Thyroid gland (tissue), 4 donors: ENCODE results near the gene LY6G5B.

Experiments
- CTCF ChIP-seq, 6 experiments: fragments of 200-600 bp in 3 of 6; fragments of 450-650 bp in 3 of 6; sonication (generic) in 3 of 6; IDR thresholded peaks; one replicate each; pipeline ENCODE4 v1.5.1; 2016 to 2019; ENCODE audit warnings: antibody characterized with exemption in 6 of 6, mild to moderate bottlenecking in 2 of 6, inconsistent platforms in 1 of 6, moderate library complexity in 1 of 6
- POLR2A ChIP-seq, 2 donors: fragments of 450-650 bp; IDR thresholded peaks; one replicate each; pipeline ENCODE4 v1.6.1; 2017; ENCODE audit warnings: antibody characterized with exemption in 2 of 2, mild to moderate bottlenecking in 2 of 2, moderate library complexity in 1 of 2

- no peak for TF ChIP-seq CTCF (IDR thresholded peaks at IDR 0.05)
- no peak for TF ChIP-seq POLR2A (IDR thresholded peaks at IDR 0.05)
Measured at GRCh38 chr6:31697555-31697954, 27.8 kb downstream of the LY6G5B start.
